Measurements from ENCODE around the gene KLHL3. TPM values are rescaled to one million over a fixed set of nuclear protein-coding genes. Genes with fewer than 3 reads are reported as not detected.
"Not testable (repeated sequence)": the region's sequence is repeated elsewhere in the genome, so short reads cannot be mapped to it uniquely, and the experiment has no call there.

The KLHL3 gene
- total RNA-seq, 4 donors from 2014 or later, result 0.75 to 4.4 (median 2.6) TPM

DNA sequence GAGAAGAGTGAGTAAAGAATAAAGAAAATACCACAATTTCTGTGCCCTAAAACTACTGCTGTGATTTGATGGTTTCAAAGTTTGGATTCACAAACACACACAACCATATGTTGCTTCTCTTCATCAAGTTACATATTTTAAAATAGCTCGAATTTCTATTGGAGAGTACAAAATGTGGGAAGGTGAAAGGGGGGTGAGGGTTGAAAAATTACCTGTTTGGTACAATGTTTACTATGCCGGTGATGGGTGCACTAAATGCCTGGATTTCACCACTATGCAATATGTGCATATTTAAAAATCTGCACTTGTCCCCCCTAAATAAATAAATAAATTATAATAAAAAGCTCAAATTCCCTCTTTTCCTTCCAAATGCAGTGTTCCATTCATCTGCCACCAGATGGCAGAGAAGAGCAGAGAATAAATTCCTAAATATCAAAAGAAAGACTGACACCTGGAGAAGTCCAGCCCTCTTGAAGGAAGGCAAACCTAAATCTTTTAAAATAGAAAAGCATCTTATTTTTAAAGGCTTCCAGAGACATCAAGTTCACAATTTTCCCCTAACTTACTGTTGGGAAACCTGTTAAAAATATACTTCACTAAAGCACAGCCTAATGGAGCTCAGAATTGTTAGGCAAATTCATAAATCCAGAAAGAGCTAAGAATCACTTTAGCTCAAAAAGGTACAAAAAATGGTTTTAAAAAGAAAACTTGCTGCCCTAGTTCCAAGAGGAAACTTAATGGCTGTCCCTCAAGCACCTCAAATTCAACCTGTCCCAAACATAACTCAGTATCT lies 43.1 kb upstream of the KLHL3 start:
- no peaks in the 10 kb centered on the region for H3K9me3 ChIP-seq
- DNase-seq, result no peak
- H3K4me1 ChIP-seq, result no peaks in the 10 kb centered on the region
- no peak overlapping the region for H3K27ac ChIP-seq
- in situ Hi-C loops (cut with MboI; ENCODE audit: low pct_ligation_motif_present in 1 of 4, low pct_unique_long_range_greater_than_20kb in 1 of 4, low sequenced_read_pairs in 3 of 4) (loop anchor here in 2 of 4 donors (10.0 to 25.0 kb wide), 3 partner anchors 46 to 358 kb away; partner anchors contain the start of gene NME5 (in 1 of the 2)), intact Hi-C loops (cut with DNase I; ENCODE audit: low total_unique reads) (loop anchor here (10.0 kb wide), 2 partner anchors 46 to 356 kb away; partner anchors contain the start of gene NME5)
- WGBS, 2 donors (ENCODE audit: low coverage in 1 of 2), result 36 to 55% methylated on average over 2 of the region's 2 CpGs
- no peaks in the 10 kb centered on the region for H3K36me3 ChIP-seq
- H3K4me3 ChIP-seq, result no peak overlapping the region
- no peaks in the 10 kb centered on the region for H3K27me3 ChIP-seq
- no peak for TF ChIP-seq POLR2A (IDR thresholded peaks at IDR 0.05)
- TF ChIP-seq, protein P1, sequence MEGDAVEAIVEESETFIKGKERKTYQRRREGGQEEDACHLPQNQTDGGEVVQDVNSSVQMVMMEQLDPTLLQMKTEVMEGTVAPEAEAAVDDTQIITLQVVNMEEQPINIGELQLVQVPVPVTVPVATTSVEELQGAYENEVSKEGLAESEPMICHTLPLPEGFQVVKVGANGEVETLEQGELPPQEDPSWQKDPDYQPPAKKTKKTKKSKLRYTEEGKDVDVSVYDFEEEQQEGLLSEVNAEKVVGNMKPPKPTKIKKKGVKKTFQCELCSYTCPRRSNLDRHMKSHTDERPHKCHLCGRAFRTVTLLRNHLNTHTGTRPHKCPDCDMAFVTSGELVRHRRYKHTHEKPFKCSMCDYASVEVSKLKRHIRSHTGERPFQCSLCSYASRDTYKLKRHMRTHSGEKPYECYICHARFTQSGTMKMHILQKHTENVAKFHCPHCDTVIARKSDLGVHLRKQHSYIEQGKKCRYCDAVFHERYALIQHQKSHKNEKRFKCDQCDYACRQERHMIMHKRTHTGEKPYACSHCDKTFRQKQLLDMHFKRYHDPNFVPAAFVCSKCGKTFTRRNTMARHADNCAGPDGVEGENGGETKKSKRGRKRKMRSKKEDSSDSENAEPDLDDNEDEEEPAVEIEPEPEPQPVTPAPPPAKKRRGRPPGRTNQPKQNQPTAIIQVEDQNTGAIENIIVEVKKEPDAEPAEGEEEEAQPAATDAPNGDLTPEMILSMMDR (IDR thresholded peaks at IDR 0.05), result peak; percentile 75 to 87 (median 79)

GRCh38 chr5:137767937-137768336 lies 32.0 kb upstream of the KLHL3 start:
- H3K27ac ChIP-seq; in situ Hi-C loops (cut with MboI; ENCODE audit: low pct_ligation_motif_present in 1 of 4, low pct_unique_long_range_greater_than_20kb in 1 of 4, low sequenced_read_pairs in 3 of 4); H3K4me1 ChIP-seq; H3K4me3 ChIP-seq; H3K27me3 ChIP-seq; H3K9me3 ChIP-seq; intact Hi-C loops (cut with DNase I; ENCODE audit: low total_unique reads); H3K36me3 ChIP-seq; DNase-seq: not testable (repeated sequence)
- 81 to 96% methylated on average over 4 to 5 of the region's 5 CpGs for WGBS, 2 donors (ENCODE audit: low coverage in 1 of 2)

DNA sequence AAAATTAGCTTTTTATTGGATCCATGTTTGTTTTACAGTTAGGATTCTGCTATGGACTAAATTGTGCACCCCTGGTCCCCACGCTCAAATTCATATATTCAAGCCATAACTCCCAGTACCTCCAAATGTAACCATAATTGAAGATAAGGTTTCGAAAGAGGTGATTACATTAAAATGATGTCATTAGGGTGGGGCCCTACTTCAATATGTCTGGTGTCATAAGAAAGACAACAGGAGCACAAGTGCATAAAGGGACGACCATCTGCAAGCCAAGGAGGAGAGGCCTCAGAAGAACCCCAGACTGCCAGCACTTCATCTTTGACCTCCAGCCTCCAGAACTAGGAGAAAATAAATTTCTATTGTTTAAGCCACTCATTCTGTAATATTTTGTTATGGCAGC lies 25.7 kb upstream of the KLHL3 start:
- intact Hi-C loops (cut with DNase I; ENCODE audit: low total_unique reads) (no loop called here), in situ Hi-C loops (cut with MboI; ENCODE audit: low pct_ligation_motif_present in 1 of 4, low pct_unique_long_range_greater_than_20kb in 1 of 4, low sequenced_read_pairs in 3 of 4) (no loop called here)
- no peaks in the 10 kb centered on the region for H3K4me1 ChIP-seq
- H3K27me3 ChIP-seq, result no peaks in the 10 kb centered on the region
- no peak overlapping the region for H3K4me3 ChIP-seq
- H3K27ac ChIP-seq, result no peak overlapping the region
- no peaks in the 10 kb centered on the region for H3K36me3 ChIP-seq
- H3K9me3 ChIP-seq, result no peaks in the 10 kb centered on the region
- TF ChIP-seq, protein P1 (IDR thresholded peaks at IDR 0.05), result no peak
- WGBS, 2 donors (ENCODE audit: low coverage in 1 of 2), result 69 to 89% methylated on average over 3 of the region's 3 CpGs
- DNase-seq, result no peak

- intact Hi-C loops (cut with DNase I; ENCODE audit: low total_unique reads) (no loop called here), in situ Hi-C loops (cut with MboI; ENCODE audit: low pct_ligation_motif_present in 1 of 4, low pct_unique_long_range_greater_than_20kb in 1 of 4, low sequenced_read_pairs in 3 of 4) (no loop called here)
- Histone ChIP-seq H3K4me3 (no peak overlapping the region), H3K9me3 (no peaks in the 10 kb centered on the region), H3K36me3 (no peaks in the 10 kb centered on the region), H3K27me3 (no peaks in the 10 kb centered on the region), H3K27ac (no peak overlapping the region), H3K4me1 (no peaks in the 10 kb centered on the region)
- no peak for DNase-seq
- 72 to 75% methylated on average over 4 to 7 of the region's 7 CpGs for WGBS, 2 donors (ENCODE audit: low coverage in 1 of 2)
- no peak for TF ChIP-seq POLR2AphosphoS5 (IDR thresholded peaks at IDR 0.05)
- TF ChIP-seq, protein P1 (IDR thresholded peaks at IDR 0.05), result no peak
These were observed 25.0 kb upstream of the KLHL3 start for GRCh38 chr5:137760719-137761516.

All from transverse colon (tissue), 4 donors.